DND-41 (cell line): ENCODE data around the gene ZBTB8B.
"Not testable (repeated sequence)": the region's sequence is repeated elsewhere in the genome, so short reads cannot be mapped to it uniquely, and the experiment has no call there.

Experiments
- EZH2 ChIP-seq: IDR thresholded peaks from 3 replicates; pipeline ENCODE4 v1.6.1; 2012; ENCODE audit warnings: borderline replicate concordance, low read depth, mild to moderate bottlenecking, moderate library complexity, low read length, inconsistent platforms; ENCODE audit not compliant: severe bottlenecking
- TF ChIP-seq, protein P1 (sequence below): IDR thresholded peaks from 2 replicates; pipeline ENCODE4 v1.5.1; 2012; ENCODE audit warnings: borderline replicate concordance, low read length, moderate library complexity, mild to moderate bottlenecking; ENCODE audit not compliant: poor library complexity, severe bottlenecking; ENCODE audit errors: extremely low read depth

GRCh38 chr1:32462977-32463376 is 1.9 kb upstream of the ZBTB8B start:
- TF ChIP-seq, protein P1, sequence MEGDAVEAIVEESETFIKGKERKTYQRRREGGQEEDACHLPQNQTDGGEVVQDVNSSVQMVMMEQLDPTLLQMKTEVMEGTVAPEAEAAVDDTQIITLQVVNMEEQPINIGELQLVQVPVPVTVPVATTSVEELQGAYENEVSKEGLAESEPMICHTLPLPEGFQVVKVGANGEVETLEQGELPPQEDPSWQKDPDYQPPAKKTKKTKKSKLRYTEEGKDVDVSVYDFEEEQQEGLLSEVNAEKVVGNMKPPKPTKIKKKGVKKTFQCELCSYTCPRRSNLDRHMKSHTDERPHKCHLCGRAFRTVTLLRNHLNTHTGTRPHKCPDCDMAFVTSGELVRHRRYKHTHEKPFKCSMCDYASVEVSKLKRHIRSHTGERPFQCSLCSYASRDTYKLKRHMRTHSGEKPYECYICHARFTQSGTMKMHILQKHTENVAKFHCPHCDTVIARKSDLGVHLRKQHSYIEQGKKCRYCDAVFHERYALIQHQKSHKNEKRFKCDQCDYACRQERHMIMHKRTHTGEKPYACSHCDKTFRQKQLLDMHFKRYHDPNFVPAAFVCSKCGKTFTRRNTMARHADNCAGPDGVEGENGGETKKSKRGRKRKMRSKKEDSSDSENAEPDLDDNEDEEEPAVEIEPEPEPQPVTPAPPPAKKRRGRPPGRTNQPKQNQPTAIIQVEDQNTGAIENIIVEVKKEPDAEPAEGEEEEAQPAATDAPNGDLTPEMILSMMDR = not testable (repeated sequence)
- not testable (repeated sequence) for TF ChIP-seq EZH2
